A549 (cell line): ENCODE results near the gene MGMT.

ENCODE experiments used
- CBX8 ChIP-seq: fragments of 200-600 bp; sonication (generic); IDR thresholded peaks from 2 replicates; pipeline ENCODE4 v1.6.1; 2016
- CEBPB ChIP-seq, 2 experiments: fragments of >200 bp in 1 of 2; sonication (Bioruptor Twin) in 1 of 2; formaldehyde crosslinking in 1 of 2; IDR thresholded peaks; 2 replicates each; pipeline ENCODE4 v1.6.1; 2012 to 2016
- EP300 ChIP-seq, 2 experiments: fragments of >200 bp; sonication (Bioruptor Twin); formaldehyde crosslinking; IDR thresholded peaks; 2 replicates in 1 of 2; 3 replicates in 1 of 2; pipeline ENCODE4 v1.6.1; 2016 to 2017
- POLR2A ChIP-seq: IDR thresholded peaks from 2 replicates; pipeline ENCODE4 v1.6.1; 2012; ENCODE audit warnings: mild to moderate bottlenecking, low read length
- USF2 ChIP-seq: fragments of 450-650 bp; IDR thresholded peaks from 2 replicates; pipeline ENCODE4 v1.6.1; 2014; ENCODE audit warnings: antibody characterized with exemption
- TF ChIP-seq, protein P1 (sequence below): fragments of >200 bp; sonication (Bioruptor Twin); formaldehyde crosslinking; IDR thresholded peaks from 3 replicates; pipeline ENCODE4 v1.5.1; 2016

- TF ChIP-seq EP300 (IDR thresholded peaks at IDR 0.05), result no peak
- TF ChIP-seq, protein P1, sequence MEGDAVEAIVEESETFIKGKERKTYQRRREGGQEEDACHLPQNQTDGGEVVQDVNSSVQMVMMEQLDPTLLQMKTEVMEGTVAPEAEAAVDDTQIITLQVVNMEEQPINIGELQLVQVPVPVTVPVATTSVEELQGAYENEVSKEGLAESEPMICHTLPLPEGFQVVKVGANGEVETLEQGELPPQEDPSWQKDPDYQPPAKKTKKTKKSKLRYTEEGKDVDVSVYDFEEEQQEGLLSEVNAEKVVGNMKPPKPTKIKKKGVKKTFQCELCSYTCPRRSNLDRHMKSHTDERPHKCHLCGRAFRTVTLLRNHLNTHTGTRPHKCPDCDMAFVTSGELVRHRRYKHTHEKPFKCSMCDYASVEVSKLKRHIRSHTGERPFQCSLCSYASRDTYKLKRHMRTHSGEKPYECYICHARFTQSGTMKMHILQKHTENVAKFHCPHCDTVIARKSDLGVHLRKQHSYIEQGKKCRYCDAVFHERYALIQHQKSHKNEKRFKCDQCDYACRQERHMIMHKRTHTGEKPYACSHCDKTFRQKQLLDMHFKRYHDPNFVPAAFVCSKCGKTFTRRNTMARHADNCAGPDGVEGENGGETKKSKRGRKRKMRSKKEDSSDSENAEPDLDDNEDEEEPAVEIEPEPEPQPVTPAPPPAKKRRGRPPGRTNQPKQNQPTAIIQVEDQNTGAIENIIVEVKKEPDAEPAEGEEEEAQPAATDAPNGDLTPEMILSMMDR, result no peak
- no peak for TF ChIP-seq CBX8
- TF ChIP-seq CEBPB (IDR thresholded peaks at IDR 0.05), result no peak
- no peak for TF ChIP-seq POLR2A
- no peak for TF ChIP-seq USF2
These were observed 311.5 kb downstream of the MGMT start for GRCh38 chr10:129778571-129778970.
